GM10248 (cell line): Measurements from ENCODE around the gene TEN1.

Source experiments
- CTCF ChIA-PET: fragments of 300-600 bp; sonication (Branson Sonifier 250); formaldehyde crosslinking; extraction: SDS; loops from one replicate; lab custom pipeline; 2021; ENCODE audit warnings: antibody characterized with exemption; lab: Yijun Ruan, JAX
- POLR2A ChIA-PET: fragments of 350-650 bp; sonication (Branson Sonifier 250); formaldehyde crosslinking; extraction: SDS; loops from one replicate; lab custom pipeline; 2020; ENCODE audit warnings: antibody characterized with exemption; lab: Yijun Ruan, JAX
- DNase-seq: peaks from one replicate; pipeline ENCODE4 v3.0.0; 2012; ENCODE audit errors: extremely low spot score
- TF ChIP-seq, protein P1 (sequence below): IDR thresholded peaks from 2 replicates; pipeline ENCODE4 v1.5.1; 2012; ENCODE audit warnings: mild to moderate bottlenecking, low read depth; ENCODE audit errors: extremely low read depth, missing control alignments, control extremely low read depth

The TEN1 gene

DNA sequence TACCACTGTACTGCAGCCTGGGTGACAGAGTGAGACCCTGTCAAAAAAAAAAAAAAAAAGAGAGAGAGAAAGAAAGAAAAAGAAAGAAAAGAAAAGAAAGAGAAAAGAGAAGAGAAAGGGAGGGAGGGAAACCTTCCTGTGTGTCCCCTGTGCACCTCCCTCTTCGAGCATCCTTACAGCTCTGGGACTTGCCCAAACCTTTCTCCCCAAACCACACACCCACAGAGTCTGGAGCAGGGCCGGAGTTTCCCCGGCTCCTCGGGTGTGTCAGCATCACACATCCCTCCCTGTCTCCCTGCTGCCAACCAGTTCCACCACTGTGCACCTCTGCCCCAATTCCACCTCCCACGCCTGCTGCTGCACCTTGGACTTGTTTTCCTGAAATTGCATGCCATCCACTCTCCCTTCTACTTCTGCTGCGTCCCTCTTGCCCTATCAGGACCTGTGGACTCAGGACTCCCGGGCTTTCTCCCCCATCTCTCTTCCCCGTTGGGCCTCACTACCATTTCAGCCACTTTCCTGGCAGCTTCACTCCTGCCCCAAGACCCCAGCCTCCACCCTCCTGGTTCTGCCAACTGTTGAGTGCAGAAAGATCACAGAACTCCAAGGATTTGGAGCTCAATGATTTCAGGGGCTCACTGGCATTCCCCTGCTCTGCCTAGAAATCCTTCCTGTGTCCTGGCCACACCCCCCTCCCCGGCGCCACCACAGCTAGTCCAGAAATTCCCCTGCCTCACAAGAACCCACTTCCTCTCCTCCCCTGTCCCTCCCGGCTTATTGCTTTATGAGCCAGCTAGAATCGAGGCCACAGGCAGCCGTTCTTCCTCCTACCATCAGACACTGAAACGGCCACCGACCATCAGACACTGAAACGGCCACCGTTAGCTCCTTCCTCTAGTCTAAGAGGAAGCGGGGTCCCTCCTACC is 17.9 kb downstream of the TEN1 start:
- ChIA-PET CTCF (interaction anchor here (0.8 to 17.8 kb wide), 5 partner anchors 9 to 187 kb away, joined by 3 to 266 read pairs (median 10); partner anchors contain the start of gene MRPL38), POLR2A (interaction anchor here (1.2 kb wide), 1 partner anchor 13 kb away, joined by 3 read pairs; no protein-coding TSS in a partner anchor)
- TF ChIP-seq, protein P1, sequence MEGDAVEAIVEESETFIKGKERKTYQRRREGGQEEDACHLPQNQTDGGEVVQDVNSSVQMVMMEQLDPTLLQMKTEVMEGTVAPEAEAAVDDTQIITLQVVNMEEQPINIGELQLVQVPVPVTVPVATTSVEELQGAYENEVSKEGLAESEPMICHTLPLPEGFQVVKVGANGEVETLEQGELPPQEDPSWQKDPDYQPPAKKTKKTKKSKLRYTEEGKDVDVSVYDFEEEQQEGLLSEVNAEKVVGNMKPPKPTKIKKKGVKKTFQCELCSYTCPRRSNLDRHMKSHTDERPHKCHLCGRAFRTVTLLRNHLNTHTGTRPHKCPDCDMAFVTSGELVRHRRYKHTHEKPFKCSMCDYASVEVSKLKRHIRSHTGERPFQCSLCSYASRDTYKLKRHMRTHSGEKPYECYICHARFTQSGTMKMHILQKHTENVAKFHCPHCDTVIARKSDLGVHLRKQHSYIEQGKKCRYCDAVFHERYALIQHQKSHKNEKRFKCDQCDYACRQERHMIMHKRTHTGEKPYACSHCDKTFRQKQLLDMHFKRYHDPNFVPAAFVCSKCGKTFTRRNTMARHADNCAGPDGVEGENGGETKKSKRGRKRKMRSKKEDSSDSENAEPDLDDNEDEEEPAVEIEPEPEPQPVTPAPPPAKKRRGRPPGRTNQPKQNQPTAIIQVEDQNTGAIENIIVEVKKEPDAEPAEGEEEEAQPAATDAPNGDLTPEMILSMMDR: no peak
- DNase-seq: peak; percentile 63

DNA sequence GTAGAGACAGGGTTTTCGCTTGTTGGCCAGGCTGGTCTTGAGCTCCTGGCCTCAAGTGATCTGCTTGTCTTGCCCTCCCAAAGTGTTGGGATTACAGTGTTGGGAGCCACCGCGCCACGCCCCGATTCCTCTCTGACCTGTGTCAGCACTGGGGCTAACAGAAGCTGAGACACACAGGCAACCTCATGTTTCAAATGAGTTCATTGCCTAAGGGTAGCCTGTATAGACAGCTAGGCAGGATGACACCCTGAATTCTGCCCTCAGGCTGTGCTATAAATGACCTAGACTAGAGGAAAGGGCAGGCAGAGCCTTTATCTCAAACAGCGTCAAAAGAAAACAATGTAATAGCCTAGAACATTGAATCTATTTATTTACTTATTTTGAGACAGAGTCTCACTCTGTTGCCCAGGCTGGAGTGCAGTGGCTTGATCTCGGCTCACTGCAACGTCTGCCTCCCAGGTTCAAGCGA is 19.3 kb downstream of the TEN1 start:
- CTCF ChIA-PET: interaction anchor here (1.2 to 17.8 kb wide), 5 partner anchors 15 to 185 kb away, joined by 3 to 266 read pairs (median 4); partner anchors contain the start of genes EXOC7 and MRPL38
- TF ChIP-seq, protein P1: no peak
- no peak for DNase-seq
- POLR2A ChIA-PET: no interaction called here

DNA sequence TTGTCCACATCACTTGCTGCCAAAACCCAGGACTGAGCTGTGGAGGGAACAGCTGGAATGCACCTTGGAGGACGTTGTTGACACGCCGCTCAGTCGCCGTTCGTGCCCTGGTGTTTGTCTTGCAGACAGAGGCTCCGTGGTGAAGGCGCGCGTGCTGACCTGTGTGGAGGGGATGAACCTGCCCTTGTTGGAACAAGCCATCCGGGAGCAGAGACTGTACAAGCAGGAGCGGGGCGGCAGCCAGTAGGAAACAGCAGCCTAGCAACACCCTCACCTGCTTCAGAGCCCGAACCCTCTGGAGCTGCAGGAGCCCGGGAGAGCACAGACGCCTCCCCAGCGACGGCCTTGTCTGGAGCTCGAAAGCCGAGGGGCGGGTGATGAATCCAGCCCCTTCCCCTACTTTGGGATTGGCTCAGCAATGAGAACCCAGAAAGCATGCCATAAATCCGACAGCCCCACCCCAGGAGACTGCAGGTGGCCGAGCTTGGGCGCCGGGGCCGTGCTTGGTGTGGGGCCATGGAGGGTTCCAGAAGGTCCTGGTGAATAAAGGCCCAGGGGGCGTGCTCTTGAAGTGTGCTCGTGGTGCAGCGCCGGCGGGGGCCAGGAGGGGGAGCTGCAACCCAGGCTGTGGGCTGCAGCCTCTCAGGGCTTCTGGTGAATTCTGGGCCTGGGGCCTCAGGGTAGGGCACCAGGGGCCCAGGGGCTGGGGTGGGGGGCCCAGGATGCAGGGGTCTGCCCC is 21.1 kb downstream of the TEN1 start:
- DNase-seq: peak; percentile 81
- TF ChIP-seq, protein P1: peak; percentile 84
- ChIA-PET CTCF (interaction anchor here (0.7 to 17.8 kb wide), 22 partner anchors 10 to 304 kb away, joined by 3 to 266 read pairs (median 4); partner anchors contain the start of genes ACOX1, EXOC7, MRPL38 and TEN1), POLR2A (no interaction called here)

DNA sequence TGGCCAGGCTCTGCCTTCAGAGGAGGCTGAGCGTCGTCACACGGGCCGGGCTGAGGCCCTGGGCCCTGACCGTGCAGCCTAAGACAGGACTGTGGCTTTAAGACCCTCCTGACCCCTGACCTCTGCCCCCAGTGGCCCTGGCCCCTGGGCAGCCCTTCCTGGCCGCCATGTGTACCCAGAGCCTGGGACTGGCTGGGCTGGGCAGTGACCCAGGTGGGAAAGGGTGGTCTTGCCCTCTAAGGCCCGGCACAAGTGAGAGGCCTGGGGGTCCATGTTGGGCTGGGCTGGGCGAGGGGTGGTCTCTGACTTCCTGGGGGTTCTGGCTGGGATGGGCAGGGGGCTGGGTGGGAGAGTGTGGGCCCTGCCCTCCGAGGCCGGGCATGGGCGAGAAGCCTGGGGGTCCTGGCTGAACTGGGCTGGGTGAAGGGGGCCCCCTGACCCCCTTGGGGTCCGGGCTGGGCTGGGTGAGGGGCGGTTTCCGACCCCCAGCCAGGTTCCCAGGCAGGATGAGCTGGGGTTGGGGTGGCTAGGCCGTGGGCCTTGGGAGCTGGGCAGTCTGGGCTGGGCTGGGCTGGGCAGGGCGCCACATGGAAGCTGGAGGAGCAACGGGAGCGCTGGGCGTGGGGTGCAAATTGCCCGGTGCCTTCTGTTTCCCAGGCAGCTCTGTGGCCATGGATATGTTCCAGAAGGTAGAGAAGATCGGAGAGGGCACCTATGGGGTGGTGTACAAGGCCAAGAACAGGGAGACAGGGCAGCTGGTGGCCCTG is 21.9 kb downstream of the TEN1 start, which contains the start of gene CDK3:
CDK3 (plus strand) TSS at position 101 of the 767 bp plus-strand sequence; CDS start at position 672, 571 bp downstream.
- TF ChIP-seq, protein P1: no peak
- ChIA-PET CTCF (interaction anchor here (0.7 to 17.8 kb wide), 17 partner anchors 11 to 301 kb away, joined by 3 to 266 read pairs (median 5); partner anchors contain the start of genes MRPL38 and TRIM65), POLR2A (no interaction called here)
- no peak for DNase-seq

DNA sequence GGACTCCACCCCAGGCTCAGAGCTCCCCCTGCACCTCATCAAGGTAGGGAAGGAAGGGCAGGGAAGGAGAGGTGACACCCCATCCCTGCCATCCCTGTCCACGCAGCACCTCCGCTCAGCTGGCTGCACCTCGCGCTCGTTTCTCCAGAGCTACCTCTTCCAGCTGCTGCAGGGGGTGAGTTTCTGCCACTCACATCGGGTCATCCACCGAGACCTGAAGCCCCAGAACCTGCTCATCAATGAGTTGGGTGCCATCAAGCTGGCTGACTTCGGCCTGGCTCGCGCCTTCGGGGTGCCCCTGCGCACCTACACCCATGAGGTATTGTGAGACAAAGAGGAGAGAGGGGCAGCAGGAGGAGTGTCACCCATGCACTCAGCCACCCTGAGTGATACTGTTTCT is 23.1 kb downstream of the TEN1 start:
- TF ChIP-seq, protein P1: no peak
- CTCF ChIA-PET: interaction anchor here (1.1 to 17.8 kb wide), 13 partner anchors 11 to 297 kb away, joined by 3 to 266 read pairs (median 4); partner anchors contain the start of genes MRPL38 and WBP2

More for the DNA sequence above, 23.1 kb downstream of the TEN1 start:
- DNase-seq: no peak
- POLR2A ChIA-PET: interaction anchor here (0.6 kb wide), 2 partner anchors 30 to 147 kb away, joined by 3 to 9 read pairs; partner anchors contain the start of gene WBP2
